Keratinocyte (primary cell): Measurements from ENCODE around the gene PIP4K2C. TPM values are rescaled to one million over a fixed set of nuclear protein-coding genes. Genes with fewer than 3 reads are reported as not detected.

Experiments used
- DNase-seq: peaks from one replicate; pipeline ENCODE4 v3.0.0-alpha.2; 2011; ENCODE audit warnings: low read depth, missing footprints, low spot score
- FAIRE-seq: peaks from 2 replicates; lab custom pipeline; 2011; peaks lifted over from hg19 to GRCh38; lab: Jason Lieb, UNC
- H2AFZ ChIP-seq: 2 replicates; pipeline ENCODE4 v1.6.0; 2012; ENCODE audit warnings: low read length, control low read depth, inconsistent platforms; ENCODE audit not compliant: control insufficient read depth
- H3K27ac ChIP-seq: 2 replicates; pipeline ENCODE4 v1.5.1; 2011; ENCODE audit warnings: low read length; ENCODE audit not compliant: control insufficient read depth, insufficient read depth
- H3K27me3 ChIP-seq: 3 replicates; pipeline ENCODE4 v1.6.0; 2011; ENCODE audit warnings: low read length; ENCODE audit not compliant: control insufficient read depth, insufficient read depth; ENCODE audit errors: extremely low read depth
- H3K36me3 ChIP-seq, 2 experiments: 2 replicates in 1 of 2; 3 replicates in 1 of 2; pipeline ENCODE4 v1.5.1; 2011; ENCODE audit warnings: low read length in 2 of 2, mild to moderate bottlenecking in 1 of 2; ENCODE audit not compliant: control insufficient read depth in 2 of 2, insufficient read depth in 2 of 2; ENCODE audit errors: extremely low read depth in 1 of 2
- H3K4me1 ChIP-seq: 3 replicates; pipeline ENCODE4 v1.5.1; 2011; ENCODE audit warnings: low read length; ENCODE audit not compliant: control insufficient read depth, insufficient read depth; ENCODE audit errors: extremely low read depth
- H3K4me2 ChIP-seq: 3 replicates; pipeline ENCODE4 v1.6.0; 2011; ENCODE audit warnings: low read depth, low read length; ENCODE audit not compliant: control insufficient read depth, insufficient read depth; ENCODE audit errors: extremely low read depth
- H3K4me3 ChIP-seq, 3 experiments: fragments of 200-600 bp in 1 of 3; sonication (generic) in 1 of 3; 2 replicates in 2 of 3; 3 replicates in 1 of 3; pipeline ENCODE4 v1.5.1; 2011 to 2016; ENCODE audit warnings: low read length in 3 of 3, mild to moderate bottlenecking in 3 of 3, control low read depth in 2 of 3, inconsistent platforms in 1 of 3, low read depth in 1 of 3, mixed read lengths in 1 of 3, mixed run types in 1 of 3, moderate library complexity in 1 of 3; ENCODE audit not compliant: control insufficient read depth in 2 of 3, insufficient read depth in 2 of 3; ENCODE audit errors: extremely low read depth in 1 of 3
- H3K79me2 ChIP-seq: 2 replicates; pipeline ENCODE4 v1.6.0; 2012; ENCODE audit warnings: low read length; ENCODE audit not compliant: control insufficient read depth, insufficient read depth
- H3K9ac ChIP-seq: 3 replicates; pipeline ENCODE4 v1.6.0; 2011; ENCODE audit warnings: low read length; ENCODE audit not compliant: control insufficient read depth, insufficient read depth; ENCODE audit errors: extremely low read depth
- H3K9me1 ChIP-seq: 3 replicates; pipeline ENCODE4 v1.6.0; 2011; ENCODE audit warnings: low read length; ENCODE audit not compliant: control insufficient read depth, insufficient read depth; ENCODE audit errors: extremely low read depth
- H3K9me3 ChIP-seq: 2 replicates; pipeline ENCODE4 v1.5.1; 2012; ENCODE audit warnings: low read depth, low read length; ENCODE audit not compliant: control insufficient read depth
- H4K20me1 ChIP-seq: 3 replicates; pipeline ENCODE4 v1.6.0; 2011; ENCODE audit warnings: low read length; ENCODE audit not compliant: control insufficient read depth, insufficient read depth; ENCODE audit errors: extremely low read depth
- CTCF ChIP-seq, 3 experiments: IDR thresholded peaks in 1 of 3; conservative IDR thresholded peaks in 1 of 3; optimal IDR thresholded peaks in 1 of 3; 2 replicates in 2 of 3; 3 replicates in 1 of 3; pipeline versions ENCODE3 to v1.5.1; 2011; ENCODE audit warnings: low read length in 3 of 3, mild to moderate bottlenecking in 3 of 3, moderate library complexity in 2 of 3, control low read depth in 1 of 3, inconsistent platforms in 1 of 3; ENCODE audit not compliant: insufficient read depth in 2 of 3; ENCODE audit errors: extremely low read depth in 1 of 3
- EZH2 ChIP-seq: IDR thresholded peaks from one replicate; pipeline ENCODE4 v1.6.1; 2012; ENCODE audit warnings: inconsistent platforms, mild to moderate bottlenecking, low read length, moderate library complexity
- dilution Hi-C: fragments of 300-500 bp; cut with MboI; formaldehyde crosslinking; loops from one replicate; pipeline ENCODE4 v1.7.0; 2020; ENCODE audit warnings: low sequenced_read_pairs; ENCODE audit not compliant: extremely low pct_ligation_motif_present
- polyA plus RNA-seq, 5 experiments: library from polyadenylated mRNA; depleted of rRNA in 3 of 5; stranded (reverse) in 3 of 5; stranded (forward) in 1 of 5; unstranded in 1 of 5; fragments of >200 nt; gene quantifications; 1 replicate in 1 of 5; 2 replicates in 3 of 5; 3 replicates in 1 of 5; pipeline versions ENCODE4 v1.2.1 to v1.2.3, GENCODE V29; 2011 to 2012; ENCODE audit warnings: missing spikeins in 2 of 5, low read depth in 1 of 5, low replicate concordance in 1 of 5

PIP4K2C gene
- polyA plus RNA-seq, 1 donor (not counting 4 experiments of a cell fraction or from before 2014, with no cell fraction given), result 93.6 TPM

DNA sequence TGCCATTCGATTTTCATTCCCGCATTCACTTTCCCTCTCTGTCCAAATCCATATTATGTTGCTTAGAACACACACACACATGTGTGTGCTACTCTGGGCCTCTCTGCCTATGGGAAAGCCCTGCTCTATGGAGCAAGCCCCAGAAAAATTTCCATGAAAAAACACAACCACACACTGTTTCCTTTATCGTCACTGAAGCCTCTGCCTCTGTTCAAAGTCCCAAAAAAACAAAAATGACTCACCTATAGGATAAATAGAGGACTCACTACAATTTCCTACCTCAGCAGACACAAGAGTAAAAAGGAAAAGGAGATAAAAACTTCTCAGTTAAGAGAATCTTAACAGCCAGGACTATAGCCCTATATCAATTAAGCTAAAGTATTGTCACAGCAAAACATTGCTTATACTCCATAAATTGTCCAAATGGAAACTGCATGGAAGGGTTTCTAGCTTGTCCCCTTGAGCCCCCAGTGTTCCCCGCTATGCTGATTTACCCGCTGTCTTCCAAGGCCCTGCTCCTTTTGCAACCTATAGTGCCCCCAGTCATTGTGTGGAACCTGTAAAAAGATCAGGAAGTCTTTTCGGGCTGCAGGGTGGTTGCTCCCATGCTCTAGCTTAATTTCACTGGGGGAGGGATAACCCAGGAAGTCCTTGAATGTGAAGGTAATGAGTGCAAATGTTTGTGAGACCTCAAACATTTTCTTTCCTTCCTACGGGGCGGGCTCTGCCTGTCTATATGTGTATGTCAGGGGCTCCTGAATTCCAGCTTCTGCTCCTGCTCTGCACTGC, 11.1 kb upstream of the PIP4K2C start:
- H4K20me1 ChIP-seq, result no peaks in the 10 kb centered on the region
- no peaks in the 10 kb centered on the region for H3K4me1 ChIP-seq
- H3K9me1 ChIP-seq, result no peaks in the 10 kb centered on the region
- H3K4me3 ChIP-seq, result no peak overlapping the region
- FAIRE-seq, result no peak
- H3K9me3 ChIP-seq, result no peaks in the 10 kb centered on the region
- DNase-seq, result no peak
- H3K36me3 ChIP-seq, result no peaks in the 10 kb centered on the region
- no peak overlapping the region for H3K9ac ChIP-seq
- H3K27me3 ChIP-seq, result peaks cover 6% of the 10 kb centered on the region
- H3K79me2 ChIP-seq, result no peaks in the 10 kb centered on the region
- TF ChIP-seq CTCF (optimal IDR thresholded peaks at IDR 0.05 in 1 of 3, IDR thresholded peaks at IDR 0.05 in 1 of 3, conservative IDR thresholded peaks at IDR 0.05 in 1 of 3; ENCODE audit: extremely low read depth in 1 of 3, insufficient read depth in 2 of 3, low read length in 3 of 3) (no peak), EZH2 (no peak)
- dilution Hi-C loops, result loop anchor here (10.0 to 25.0 kb wide), 2 partner anchors 55 to 157 kb away; partner anchors contain the start of genes AGAP2, B4GALNT1 and TSPAN31
- H3K27ac ChIP-seq, result no peak overlapping the region
- no peak overlapping the region for H3K4me2 ChIP-seq
- no peak overlapping the region for H2AFZ ChIP-seq

- peaks cover 6% of the 10 kb centered on the region for H3K27me3 ChIP-seq
- H4K20me1 ChIP-seq, result no peaks in the 10 kb centered on the region
- dilution Hi-C loops, result loop anchor here (25.0 kb wide), 1 partner anchor 157 kb away; the partner anchor contains the start of genes AGAP2 and TSPAN31
- H3K4me3 ChIP-seq, result no peak overlapping the region
- no peak overlapping the region for H3K27ac ChIP-seq
- no peak for DNase-seq
- no peak overlapping the region for H3K4me2 ChIP-seq
- TF ChIP-seq CTCF (optimal IDR thresholded peaks at IDR 0.05 in 1 of 3, IDR thresholded peaks at IDR 0.05 in 1 of 3, conservative IDR thresholded peaks at IDR 0.05 in 1 of 3; ENCODE audit: extremely low read depth in 1 of 3, insufficient read depth in 2 of 3, low read length in 3 of 3), result no peak
- no peak for TF ChIP-seq EZH2
- no peaks in the 10 kb centered on the region for H3K79me2 ChIP-seq
- no peaks in the 10 kb centered on the region for H3K9me1 ChIP-seq
- no peak overlapping the region for H3K9ac ChIP-seq
- H3K4me1 ChIP-seq, result no peaks in the 10 kb centered on the region
- H3K9me3 ChIP-seq, result no peaks in the 10 kb centered on the region
- no peaks in the 10 kb centered on the region for H3K36me3 ChIP-seq
- no peak for FAIRE-seq
- no peak overlapping the region for H2AFZ ChIP-seq
These were observed 10.6 kb upstream of the PIP4K2C start for GRCh38 chr12:57580466-57580795.
